HFFc6 (cell line): Measurements from ENCODE around the gene INPP5B. TPM values are rescaled to one million over a fixed set of nuclear protein-coding genes. Genes with fewer than 3 reads are reported as not detected.
"Not testable (repeated sequence)": the region's sequence is repeated elsewhere in the genome, so short reads cannot be mapped to it uniquely, and the experiment has no call there.

ENCODE experiments used
- DNase-seq: peaks from one replicate; pipeline ENCODE4 v3.0.0-alpha.2; 2018
- H3K27ac Mint-ChIP-seq: 2 replicates; pipeline ENCODE4 v1.8.0; 2020; ENCODE audit warnings: mild to moderate bottlenecking, mixed read lengths
- H3K27me3 Mint-ChIP-seq: 2 replicates; pipeline ENCODE4 v1.8.0; 2021; ENCODE audit warnings: mild to moderate bottlenecking, moderate library complexity, mixed read lengths; ENCODE audit not compliant: insufficient read depth
- H3K36me3 Mint-ChIP-seq: 2 replicates; pipeline ENCODE4 v1.8.0; 2021; ENCODE audit warnings: low read depth, mixed read lengths
- H3K4me1 Mint-ChIP-seq: 2 replicates; pipeline ENCODE4 v1.8.0; 2020; ENCODE audit warnings: low read depth, mixed read lengths
- H3K4me3 Mint-ChIP-seq: 2 replicates; pipeline ENCODE4 v1.8.0; 2020; ENCODE audit warnings: mild to moderate bottlenecking, moderate library complexity, mixed read lengths
- H3K9me3 Mint-ChIP-seq: 2 replicates; pipeline ENCODE4 v1.8.0; 2020; ENCODE audit warnings: mild to moderate bottlenecking, mixed read lengths
- CTCF ChIP-seq: fragments of 200-600 bp; sonication (generic); IDR thresholded peaks from 2 replicates; pipeline ENCODE4 v1.5.0; 2021; ENCODE audit warnings: antibody characterized with exemption, mild to moderate bottlenecking
- total RNA-seq, 6 experiments: library from RNA; stranded (reverse); fragmentation: NEBNext Ultra II Directional; extraction: Animal tissue kit (Norgen Biotek cat#: 25700); gene quantifications; 2 replicates in 1 of 6; 3 replicates in 5 of 6; pipeline ENCODE4 v1.2.3, GENCODE V29; 2021

INPP5B gene
- total RNA-seq, 6 experiments from 2014 or later = 9.6 to 16.0 (median 12.7) TPM

DNA sequence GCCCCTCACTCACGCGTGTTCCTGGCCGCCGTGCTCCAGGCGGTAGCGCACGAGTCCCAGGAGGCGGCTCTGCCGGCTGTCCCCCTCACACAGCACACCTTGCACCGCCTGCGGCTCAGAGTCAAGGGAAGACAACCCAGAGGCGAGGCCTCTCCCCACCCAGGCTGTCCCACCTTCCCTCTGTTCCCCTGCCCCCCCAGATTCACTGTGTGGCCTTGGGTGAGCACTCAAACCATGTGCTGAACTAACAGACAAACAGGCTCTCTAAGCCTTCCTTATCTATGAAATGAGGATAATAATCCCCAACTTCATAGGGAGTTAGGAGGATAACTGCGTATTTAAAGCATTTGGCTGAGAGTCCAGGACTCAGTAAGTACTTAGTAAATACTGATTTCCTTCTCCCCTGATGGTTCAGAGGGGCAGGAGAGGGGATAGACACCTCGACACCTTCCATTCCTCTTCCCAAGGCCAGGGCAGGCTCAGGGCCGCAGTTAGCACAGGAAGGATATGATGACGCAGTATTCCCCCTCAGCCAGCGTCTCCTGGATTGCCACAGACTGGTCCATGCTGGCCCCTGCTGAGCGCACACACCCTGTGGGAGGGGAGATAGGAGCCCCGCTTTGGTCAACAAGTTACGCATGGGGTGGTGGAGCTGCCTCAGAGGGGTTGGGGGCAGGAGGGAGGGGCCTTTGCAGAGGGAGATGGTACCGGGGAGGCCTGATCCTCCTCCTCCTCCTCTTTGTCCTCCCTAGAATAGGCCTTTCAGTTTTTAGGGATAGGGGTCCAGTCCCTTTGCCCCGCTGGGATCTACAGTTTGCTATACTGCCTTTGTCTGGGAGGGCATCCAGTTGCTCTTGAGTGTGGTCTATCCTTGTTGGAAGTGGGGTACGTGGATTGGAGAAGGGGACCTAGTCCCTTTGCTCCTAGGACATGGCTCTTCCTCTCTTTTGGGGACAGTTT lies 830 bp downstream of the INPP5B start:
- Mint-ChIP-seq H3K36me3 (peaks cover 1% of the 10 kb centered on the region; the same call in 1 of the 2 replicates), H3K27ac (peak overlapping the region; percentile 96), H3K9me3 (no peaks in the 10 kb centered on the region), H3K4me3 (peak overlapping the region; percentile 95), H3K4me1 (peaks cover 46% of the 10 kb centered on the region), H3K27me3 (no peaks in the 10 kb centered on the region; the same call in 1 of the 2 replicates)
- no peak for TF ChIP-seq CTCF
- peak; percentile 47 for DNase-seq

GRCh38 chr1:37945251-37945650 lies 1.6 kb downstream of the INPP5B start:
- peak overlapping the region; percentile 95; the same call in 1 of the 2 replicates for H3K4me3 Mint-ChIP-seq
- DNase-seq = no peak
- H3K36me3 Mint-ChIP-seq = peaks cover 5% of the 10 kb centered on the region; the same call in 1 of the 2 replicates
- peak overlapping the region; percentile 96 for H3K27ac Mint-ChIP-seq
- peaks cover 41% of the 10 kb centered on the region for H3K4me1 Mint-ChIP-seq
- H3K27me3 Mint-ChIP-seq = no peaks in the 10 kb centered on the region; the same call in 1 of the 2 replicates
- H3K9me3 Mint-ChIP-seq = no peaks in the 10 kb centered on the region
- TF ChIP-seq CTCF = no peak

DNA sequence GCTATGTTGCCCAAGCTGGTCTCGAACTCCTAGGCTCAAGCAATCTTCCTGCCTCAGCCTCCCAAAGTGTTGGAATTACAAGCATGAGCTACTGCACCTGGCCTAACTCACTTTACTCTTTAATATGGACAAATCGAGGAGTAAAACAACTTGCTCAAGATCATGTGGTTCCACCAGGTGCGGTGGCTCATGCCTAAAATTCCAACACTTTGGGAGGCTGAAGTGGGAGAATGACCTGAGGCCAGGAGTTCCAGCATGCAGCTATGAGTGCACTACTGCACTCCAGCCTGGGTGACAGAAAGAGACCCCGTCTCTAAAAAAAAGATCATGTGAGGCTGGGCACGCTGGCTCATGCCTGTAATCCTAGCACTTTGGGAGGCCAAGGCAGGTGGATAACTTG lies 2.0 kb downstream of the INPP5B start:
- TF ChIP-seq CTCF = no peak
- Mint-ChIP-seq H3K36me3 (peaks cover 9% of the 10 kb centered on the region; the same call in 1 of the 2 replicates), H3K4me3 (no peak overlapping the region), H3K4me1 (peaks cover 41% of the 10 kb centered on the region), H3K9me3 (no peaks in the 10 kb centered on the region), H3K27me3 (no peaks in the 10 kb centered on the region; the same call in 1 of the 2 replicates), H3K27ac (0 out of 2 replicates have a peak overlapping the region, but pooled peaks have one; percentile 96)
- no peak for DNase-seq

DNA sequence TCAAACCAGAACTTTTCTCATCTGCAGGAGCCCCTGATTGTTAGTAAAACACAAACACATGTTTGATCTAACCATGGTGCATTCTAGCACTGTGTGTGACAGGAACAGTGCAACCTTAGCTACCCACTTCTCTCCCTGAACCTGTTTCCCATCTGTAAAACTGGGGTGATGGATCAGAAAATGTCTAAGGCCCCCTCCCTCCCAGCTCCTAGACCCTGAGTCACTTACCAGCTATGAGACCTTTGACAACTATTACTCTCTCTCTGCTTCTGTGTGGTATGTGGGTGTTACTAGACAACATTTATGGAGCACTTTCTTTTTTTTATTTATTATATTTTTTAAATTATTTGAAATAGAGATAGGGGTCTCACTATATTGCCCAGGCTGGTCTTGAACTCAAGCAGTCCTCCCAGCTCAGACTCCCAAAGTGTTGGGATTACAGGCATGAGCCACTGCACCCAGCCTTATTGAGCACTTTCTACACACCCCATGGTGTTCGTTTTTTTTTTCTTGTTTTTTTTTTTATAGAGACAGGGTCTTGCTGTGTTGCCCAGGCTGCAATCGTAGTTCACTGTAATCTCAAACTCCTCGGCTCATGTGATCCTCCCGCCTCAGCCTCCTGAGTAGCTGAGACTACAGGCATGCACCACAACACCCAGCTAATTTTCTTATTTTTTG lies 2.6 kb downstream of the INPP5B start:
- DNase-seq = peak; percentile 25
- Mint-ChIP-seq H3K4me1 (peaks cover 41% of the 10 kb centered on the region), H3K9me3 (no peaks in the 10 kb centered on the region), H3K36me3 (peaks cover 11% of the 10 kb centered on the region; the same call in 1 of the 2 replicates), H3K27me3 (no peaks in the 10 kb centered on the region; the same call in 1 of the 2 replicates), H3K27ac (peak overlapping the region; percentile 64), H3K4me3 (no peak overlapping the region)
- TF ChIP-seq CTCF = no peak

DNA sequence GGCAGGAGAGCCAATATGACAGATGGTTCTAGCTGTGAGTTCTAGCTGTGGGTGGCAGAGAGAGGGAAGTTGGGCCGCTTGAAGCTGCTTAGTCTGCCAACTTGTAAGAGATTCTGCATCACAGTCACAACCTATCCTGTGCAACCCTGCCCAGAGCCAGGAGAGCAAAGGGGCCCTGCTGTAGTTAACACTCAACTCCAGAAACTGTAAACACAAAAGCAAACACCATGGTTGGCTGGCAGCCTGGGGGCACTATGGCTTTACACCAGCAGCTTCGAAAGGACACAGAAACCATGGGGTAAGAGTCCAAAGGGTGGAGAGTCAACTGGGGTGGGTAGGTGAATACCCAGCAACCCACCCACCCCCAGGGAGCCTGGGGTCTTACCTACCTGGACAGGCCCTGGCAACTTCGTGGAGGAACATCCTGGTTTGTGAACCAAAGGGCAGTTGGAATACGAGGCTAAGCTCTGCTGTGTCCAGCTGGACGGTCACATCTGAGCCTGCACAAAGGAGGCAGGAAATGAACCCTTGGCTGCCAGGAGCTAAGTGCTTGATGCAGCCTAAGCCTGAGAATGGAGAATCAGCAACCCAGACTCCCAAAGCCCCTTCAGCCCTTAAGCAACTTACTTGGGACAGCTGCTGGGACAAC lies 6.4 kb downstream of the INPP5B start:
- no peak for DNase-seq
- Mint-ChIP-seq H3K27ac (no peak overlapping the region), H3K27me3 (no peaks in the 10 kb centered on the region; the same call in none of the 2 replicates), H3K4me3 (no peak overlapping the region), H3K4me1 (peaks cover 20% of the 10 kb centered on the region), H3K9me3 (no peaks in the 10 kb centered on the region), H3K36me3 (peaks cover 18% of the 10 kb centered on the region; the same call in 1 of the 2 replicates)
- no peak for TF ChIP-seq CTCF

DNA sequence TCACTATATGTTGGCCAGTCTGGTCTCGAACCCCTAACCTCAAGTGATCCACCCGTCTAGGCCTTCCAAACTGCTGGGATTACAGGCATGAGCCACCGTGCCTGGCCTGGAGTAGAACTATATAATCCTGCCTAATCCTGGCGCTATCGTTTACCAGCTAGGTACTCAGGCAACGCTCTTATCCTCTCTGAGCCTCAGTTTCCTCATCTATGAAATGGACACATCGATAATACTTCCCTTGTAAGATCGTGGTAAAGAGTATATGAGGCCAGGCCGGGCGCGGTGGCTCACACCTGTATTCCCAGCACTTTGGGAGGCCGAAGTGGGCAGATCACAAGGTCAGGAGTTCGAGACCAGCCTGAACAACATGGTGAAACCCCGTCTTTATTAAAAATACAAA lies 10.1 kb downstream of the INPP5B start:
- H3K27me3 Mint-ChIP-seq, DNase-seq, H3K4me3 Mint-ChIP-seq, H3K27ac Mint-ChIP-seq, H3K9me3 Mint-ChIP-seq: not testable (repeated sequence)
- H3K4me1 Mint-ChIP-seq = peaks cover 18% of the 10 kb centered on the region
- H3K36me3 Mint-ChIP-seq = peaks cover 25% of the 10 kb centered on the region; the same call in 1 of the 2 replicates
